Ecto neural progenitor cell (in vitro differentiated cells): Measurements from ENCODE around the gene AKAP17A.
A peak's percentile ranks its signal among the peaks of the same experiment; 100 is the strongest.

Experiments
- DNase-seq: peaks from one replicate; pipeline ENCODE4 v3.0.0-alpha.2; 2018; ENCODE audit warnings: low spot score

Gene AKAP17A

GRCh38 chrX:1582686-1583437 lies 8.5 kb upstream of the AKAP17A start:
- no peak for DNase-seq

GRCh38 chrX:1584237-1585011 lies 7.0 kb upstream of the AKAP17A start:
- DNase-seq = no peak

GRCh38 chrX:1587161-1587560 lies 4.2 kb upstream of the AKAP17A start:
- no peak for DNase-seq

- no peak for DNase-seq
These were observed 1.9 kb upstream of the AKAP17A start for GRCh38 chrX:1589356-1590130.

GRCh38 chrX:1591863-1592469 lies 562 bp downstream of the AKAP17A start:
- DNase-seq = peak; percentile 54

- DNase-seq = no peak
These were observed 1.2 kb downstream of the AKAP17A start for GRCh38 chrX:1592470-1593142.

GRCh38 chrX:1593286-1594271 lies 2.2 kb downstream of the AKAP17A start:
- no peak for DNase-seq

- DNase-seq = no peak
These were observed 4.3 kb downstream of the AKAP17A start for GRCh38 chrX:1595711-1596060.

- no peak for DNase-seq
These were observed 5.4 kb downstream of the AKAP17A start for GRCh38 chrX:1596676-1597344.

GRCh38 chrX:1597345-1598020 lies 6.1 kb downstream of the AKAP17A start:
- DNase-seq = no peak

GRCh38 chrX:1598021-1598875 lies 6.8 kb downstream of the AKAP17A start:
- no peak for DNase-seq

GRCh38 chrX:1598876-1599790 lies 7.7 kb downstream of the AKAP17A start:
- DNase-seq = no peak

GRCh38 chrX:1599791-1600405 lies 8.5 kb downstream of the AKAP17A start:
- DNase-seq = no peak

GRCh38 chrX:1600406-1601050 lies 9.1 kb downstream of the AKAP17A start:
- no peak for DNase-seq

GRCh38 chrX:1601051-1601767 lies 9.8 kb downstream of the AKAP17A start:
- DNase-seq = no peak

GRCh38 chrX:1601768-1602085 lies 10.3 kb downstream of the AKAP17A start:
- no peak for DNase-seq
